GM12874 (cell line): ENCODE results near the gene AP3S1.

Experiments
- CTCF ChIP-seq: IDR thresholded peaks from 2 replicates; pipeline ENCODE4 v1.5.1; 2011; ENCODE audit warnings: low read depth, mild to moderate bottlenecking, control low read depth, low read length, moderate library complexity; ENCODE audit not compliant: insufficient read depth

The AP3S1 gene

GRCh38 chr5:115843444-115844130 is 1.9 kb downstream of the AP3S1 start:
- no peak for TF ChIP-seq CTCF

- no peak for TF ChIP-seq CTCF
These were observed 2.6 kb downstream of the AP3S1 start for GRCh38 chr5:115844321-115844817.

GRCh38 chr5:115847290-115847689 is 5.6 kb downstream of the AP3S1 start:
- TF ChIP-seq CTCF, result no peak

GRCh38 chr5:115849258-115849798 is 7.6 kb downstream of the AP3S1 start:
- TF ChIP-seq CTCF, result no peak

- no peak for TF ChIP-seq CTCF
These were observed 9.1 kb downstream of the AP3S1 start for GRCh38 chr5:115850744-115851416.

GRCh38 chr5:115854139-115854538 is 12.4 kb downstream of the AP3S1 start:
- TF ChIP-seq CTCF, result no peak

GRCh38 chr5:115855959-115856358 is 14.2 kb downstream of the AP3S1 start:
- TF ChIP-seq CTCF, result no peak
